SU-DHL-6 (cell line): Measurements from ENCODE around the gene PREX1.

ENCODE experiments used
- EZH2phosphoT487 ChIP-seq: fragments of 200-600 bp; sonication (generic), shearing (Covaris generic); conservative IDR thresholded peaks from 2 replicates; pipeline ENCODE4 v1.6.1; 2018; ENCODE audit warnings: mild to moderate bottlenecking, antibody characterized with exemption, low read length, moderate library complexity, mixed read lengths
- TF ChIP-seq, protein P1 (sequence below): fragments of 200-600 bp; sonication (generic); IDR thresholded peaks from one replicate; pipeline ENCODE4 v1.5.1; 2017; ENCODE audit warnings: antibody characterized with exemption, mild to moderate bottlenecking, low read length, moderate library complexity; ENCODE audit not compliant: insufficient read depth, poor library complexity, severe bottlenecking

DNA sequence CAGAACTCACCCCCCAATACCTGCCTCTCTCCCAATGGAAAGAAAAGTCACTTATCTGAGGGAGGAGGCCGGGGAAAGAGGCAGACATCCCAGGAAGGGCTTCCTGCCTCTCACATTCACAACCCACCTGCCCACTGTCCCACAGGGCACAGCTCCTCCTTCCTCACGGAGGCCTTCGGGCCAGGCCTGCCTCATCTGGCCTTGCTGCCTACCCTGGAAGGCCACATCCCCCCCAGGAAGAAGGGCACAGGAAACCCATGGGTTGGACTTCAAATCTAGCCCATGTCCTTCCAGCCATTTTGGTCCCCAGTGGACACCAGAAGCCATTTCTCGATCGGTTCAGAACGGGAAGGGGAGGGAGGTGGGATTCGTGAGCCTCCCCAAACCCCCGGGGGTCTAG lies 162.0 kb downstream of the PREX1 start:
- TF ChIP-seq, protein P1, sequence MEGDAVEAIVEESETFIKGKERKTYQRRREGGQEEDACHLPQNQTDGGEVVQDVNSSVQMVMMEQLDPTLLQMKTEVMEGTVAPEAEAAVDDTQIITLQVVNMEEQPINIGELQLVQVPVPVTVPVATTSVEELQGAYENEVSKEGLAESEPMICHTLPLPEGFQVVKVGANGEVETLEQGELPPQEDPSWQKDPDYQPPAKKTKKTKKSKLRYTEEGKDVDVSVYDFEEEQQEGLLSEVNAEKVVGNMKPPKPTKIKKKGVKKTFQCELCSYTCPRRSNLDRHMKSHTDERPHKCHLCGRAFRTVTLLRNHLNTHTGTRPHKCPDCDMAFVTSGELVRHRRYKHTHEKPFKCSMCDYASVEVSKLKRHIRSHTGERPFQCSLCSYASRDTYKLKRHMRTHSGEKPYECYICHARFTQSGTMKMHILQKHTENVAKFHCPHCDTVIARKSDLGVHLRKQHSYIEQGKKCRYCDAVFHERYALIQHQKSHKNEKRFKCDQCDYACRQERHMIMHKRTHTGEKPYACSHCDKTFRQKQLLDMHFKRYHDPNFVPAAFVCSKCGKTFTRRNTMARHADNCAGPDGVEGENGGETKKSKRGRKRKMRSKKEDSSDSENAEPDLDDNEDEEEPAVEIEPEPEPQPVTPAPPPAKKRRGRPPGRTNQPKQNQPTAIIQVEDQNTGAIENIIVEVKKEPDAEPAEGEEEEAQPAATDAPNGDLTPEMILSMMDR: no peak
- no peak for TF ChIP-seq EZH2phosphoT487
